Testis (tissue), 2 donors: ENCODE measurements around the gene RBPJ.

ENCODE experiments used
- POLR2A ChIP-seq: fragments of 450-650 bp; IDR thresholded peaks from one replicate; pipeline ENCODE4 v1.6.1; 2017; ENCODE audit warnings: antibody characterized with exemption, mild to moderate bottlenecking, moderate library complexity
- TF ChIP-seq, protein P1 (sequence below), 3 experiments: fragments of 450-650 bp in 2 of 3; fragments of 200-600 bp in 1 of 3; sonication (generic) in 1 of 3; IDR thresholded peaks; one replicate each; pipeline ENCODE4 v1.5.1; 2016 to 2019; ENCODE audit warnings: antibody characterized with exemption in 3 of 3, mild to moderate bottlenecking in 2 of 3, moderate library complexity in 1 of 3

DNA sequence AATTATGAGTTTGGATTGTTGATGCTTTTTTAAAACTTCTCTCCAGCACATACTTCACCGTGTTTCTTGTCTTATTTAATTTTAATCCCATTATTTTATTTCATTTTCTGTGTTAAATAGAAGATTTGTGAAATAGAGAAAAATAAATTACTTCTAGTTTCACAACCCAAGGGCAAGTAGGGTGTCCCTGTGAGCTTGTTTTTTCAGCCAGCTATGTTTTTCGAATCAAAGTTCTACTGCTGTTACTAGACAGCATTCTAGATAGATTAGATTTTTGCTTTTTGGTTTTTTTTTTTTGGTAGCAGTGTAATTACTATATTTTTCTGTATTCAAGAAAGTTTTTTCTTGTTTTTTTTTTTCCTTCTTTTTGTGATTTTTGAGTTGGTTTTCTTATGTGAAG is 59.9 kb downstream of the RBPJ start:
- TF ChIP-seq POLR2A, result no peak
- TF ChIP-seq, protein P1, sequence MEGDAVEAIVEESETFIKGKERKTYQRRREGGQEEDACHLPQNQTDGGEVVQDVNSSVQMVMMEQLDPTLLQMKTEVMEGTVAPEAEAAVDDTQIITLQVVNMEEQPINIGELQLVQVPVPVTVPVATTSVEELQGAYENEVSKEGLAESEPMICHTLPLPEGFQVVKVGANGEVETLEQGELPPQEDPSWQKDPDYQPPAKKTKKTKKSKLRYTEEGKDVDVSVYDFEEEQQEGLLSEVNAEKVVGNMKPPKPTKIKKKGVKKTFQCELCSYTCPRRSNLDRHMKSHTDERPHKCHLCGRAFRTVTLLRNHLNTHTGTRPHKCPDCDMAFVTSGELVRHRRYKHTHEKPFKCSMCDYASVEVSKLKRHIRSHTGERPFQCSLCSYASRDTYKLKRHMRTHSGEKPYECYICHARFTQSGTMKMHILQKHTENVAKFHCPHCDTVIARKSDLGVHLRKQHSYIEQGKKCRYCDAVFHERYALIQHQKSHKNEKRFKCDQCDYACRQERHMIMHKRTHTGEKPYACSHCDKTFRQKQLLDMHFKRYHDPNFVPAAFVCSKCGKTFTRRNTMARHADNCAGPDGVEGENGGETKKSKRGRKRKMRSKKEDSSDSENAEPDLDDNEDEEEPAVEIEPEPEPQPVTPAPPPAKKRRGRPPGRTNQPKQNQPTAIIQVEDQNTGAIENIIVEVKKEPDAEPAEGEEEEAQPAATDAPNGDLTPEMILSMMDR (IDR thresholded peaks at IDR 0.05), result no peak
